K562 (cell line): ENCODE results near the gene ITPR1. TPM values are rescaled to one million over a fixed set of nuclear protein-coding genes. Genes with fewer than 3 reads are reported as not detected.

Source experiments
- ETV6 ChIP-seq, 3 experiments: fragments of 150-350 bp in 1 of 3; sonication (generic) in 1 of 3; formaldehyde crosslinking in 1 of 3; IDR thresholded peaks; 2 replicates each; pipeline versions ENCODE4 v1.6.1 to v1.8.0; 2014 to 2022; ENCODE audit warnings: borderline replicate concordance in 2 of 3, low read depth in 2 of 3, antibody characterized with exemption in 1 of 3, low read length in 1 of 3, mild to moderate bottlenecking in 1 of 3, missing genetic modification reagents in 1 of 3
- GATAD2A ChIP-seq: fragments of 450-650 bp; IDR thresholded peaks from 2 replicates; pipeline ENCODE4 v1.6.1; 2017
- KLF10 ChIP-seq: fragments of 250-450 bp; sonication (Bioruptor Pico); IDR thresholded peaks from 2 replicates; pipeline ENCODE4 v1.6.1; 2021; ENCODE audit warnings: matching md5 sums
- polyA plus RNA-seq, 8 experiments: library from polyadenylated mRNA; depleted of rRNA in 4 of 8; stranded (reverse) in 5 of 8; unstranded in 3 of 8; fragments of >200 nt; fragmentation: Nextera tagmentation in 2 of 8; fragmentation: Illumina TruSeq in 1 of 8; extraction: Ambion mirVana in 2 of 8; extraction: Trizol in 1 of 8; gene quantifications; 2 replicates each; pipeline versions ENCODE4 v1.2.1 to v1.2.3, GENCODE V29; 2011 to 2014; ENCODE audit warnings: inconsistent platforms in 1 of 8, missing spikeins in 1 of 8
- total RNA-seq, 7 experiments: library from RNA; depleted of rRNA in 6 of 7; stranded (reverse); fragments of >200 nt in 6 of 7; fragmentation: Illumina TruSeq in 2 of 7; extraction: Trizol in 2 of 7; gene quantifications; 2 replicates each; pipeline versions ENCODE4 v1.2.1 to v1.2.3, GENCODE V29; 2011 to 2021; ENCODE audit warnings: low replicate concordance in 1 of 7
- TF ChIP-seq, protein P1 (sequence below): fragments of 450-650 bp; conservative IDR thresholded peaks from 2 replicates; pipeline ENCODE4 v1.6.1; 2016; ENCODE audit warnings: missing genetic modification characterization, low read depth, mild to moderate bottlenecking, control low read depth, missing compliant biosample characterization
- TF ChIP-seq, protein P2 (sequence below): fragments of 450-650 bp; IDR thresholded peaks from 2 replicates; pipeline ENCODE4 v1.6.1; 2016; ENCODE audit warnings: mild to moderate bottlenecking, moderate library complexity
- TF ChIP-seq, protein P3 (sequence below): fragments of 450-650 bp; IDR thresholded peaks from 2 replicates; pipeline ENCODE4 v1.6.1; 2017; ENCODE audit warnings: antibody characterized with exemption, mild to moderate bottlenecking

Gene ITPR1
- total and polyA plus RNA-seq, 9 of the 15 experiments (the other 6 are each of a cell fraction or from before 2014, with no cell fraction given) = 22.4 to 40.0 (median 27.4) TPM

DNA sequence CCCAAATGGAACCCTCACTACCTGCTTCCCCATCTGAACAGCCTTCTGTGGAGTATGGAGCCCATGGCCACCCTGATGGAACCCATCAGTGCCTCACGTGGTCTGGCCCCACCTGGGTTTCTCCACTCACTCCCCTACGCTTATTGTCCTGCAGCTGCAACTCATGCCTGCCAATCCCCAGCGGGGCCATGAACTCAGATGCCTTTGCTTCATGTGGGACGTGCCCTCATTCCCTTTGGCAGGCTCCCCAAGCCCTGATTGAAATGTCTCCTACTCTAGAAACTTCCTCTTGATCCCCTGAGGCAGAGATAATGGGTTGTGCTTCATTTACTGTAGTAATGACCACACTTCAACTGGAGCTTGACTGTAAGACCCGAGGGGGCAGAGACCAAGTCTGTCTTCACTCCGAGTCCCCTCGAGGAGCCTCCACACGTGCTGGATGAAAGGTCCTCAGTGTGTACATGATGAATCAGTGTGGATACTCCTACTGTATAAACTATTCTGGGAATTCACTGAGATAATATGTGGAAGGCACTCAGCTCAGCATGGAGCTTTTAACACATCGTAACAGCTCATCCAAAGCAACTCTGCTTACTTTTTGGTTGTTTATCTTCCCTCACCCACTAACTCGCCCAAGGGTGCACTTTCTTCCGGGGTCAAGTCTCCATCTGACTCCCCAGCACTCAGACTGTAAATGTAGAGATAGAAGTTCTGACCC, 253.3 kb downstream of the ITPR1 start (continued):
- TF ChIP-seq KLF10 (CRISPR knock-in tag) (no peak), ETV6 (IDR thresholded peaks at IDR 0.05; ENCODE audit: borderline replicate concordance in 1 of 2, low read depth in 2 of 2, low read length in 1 of 2) (no peak), ETV6 (CRISPR knock-in tag; IDR thresholded peaks at IDR 0.05; ENCODE audit: borderline replicate concordance) (no peak), GATAD2A (no peak)
- TF ChIP-seq, protein P1, sequence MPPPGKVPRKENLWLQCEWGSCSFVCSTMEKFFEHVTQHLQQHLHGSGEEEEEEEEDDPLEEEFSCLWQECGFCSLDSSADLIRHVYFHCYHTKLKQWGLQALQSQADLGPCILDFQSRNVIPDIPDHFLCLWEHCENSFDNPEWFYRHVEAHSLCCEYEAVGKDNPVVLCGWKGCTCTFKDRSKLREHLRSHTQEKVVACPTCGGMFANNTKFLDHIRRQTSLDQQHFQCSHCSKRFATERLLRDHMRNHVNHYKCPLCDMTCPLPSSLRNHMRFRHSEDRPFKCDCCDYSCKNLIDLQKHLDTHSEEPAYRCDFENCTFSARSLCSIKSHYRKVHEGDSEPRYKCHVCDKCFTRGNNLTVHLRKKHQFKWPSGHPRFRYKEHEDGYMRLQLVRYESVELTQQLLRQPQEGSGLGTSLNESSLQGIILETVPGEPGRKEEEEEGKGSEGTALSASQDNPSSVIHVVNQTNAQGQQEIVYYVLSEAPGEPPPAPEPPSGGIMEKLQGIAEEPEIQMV (tag) = no peak
- TF ChIP-seq, protein P2, sequence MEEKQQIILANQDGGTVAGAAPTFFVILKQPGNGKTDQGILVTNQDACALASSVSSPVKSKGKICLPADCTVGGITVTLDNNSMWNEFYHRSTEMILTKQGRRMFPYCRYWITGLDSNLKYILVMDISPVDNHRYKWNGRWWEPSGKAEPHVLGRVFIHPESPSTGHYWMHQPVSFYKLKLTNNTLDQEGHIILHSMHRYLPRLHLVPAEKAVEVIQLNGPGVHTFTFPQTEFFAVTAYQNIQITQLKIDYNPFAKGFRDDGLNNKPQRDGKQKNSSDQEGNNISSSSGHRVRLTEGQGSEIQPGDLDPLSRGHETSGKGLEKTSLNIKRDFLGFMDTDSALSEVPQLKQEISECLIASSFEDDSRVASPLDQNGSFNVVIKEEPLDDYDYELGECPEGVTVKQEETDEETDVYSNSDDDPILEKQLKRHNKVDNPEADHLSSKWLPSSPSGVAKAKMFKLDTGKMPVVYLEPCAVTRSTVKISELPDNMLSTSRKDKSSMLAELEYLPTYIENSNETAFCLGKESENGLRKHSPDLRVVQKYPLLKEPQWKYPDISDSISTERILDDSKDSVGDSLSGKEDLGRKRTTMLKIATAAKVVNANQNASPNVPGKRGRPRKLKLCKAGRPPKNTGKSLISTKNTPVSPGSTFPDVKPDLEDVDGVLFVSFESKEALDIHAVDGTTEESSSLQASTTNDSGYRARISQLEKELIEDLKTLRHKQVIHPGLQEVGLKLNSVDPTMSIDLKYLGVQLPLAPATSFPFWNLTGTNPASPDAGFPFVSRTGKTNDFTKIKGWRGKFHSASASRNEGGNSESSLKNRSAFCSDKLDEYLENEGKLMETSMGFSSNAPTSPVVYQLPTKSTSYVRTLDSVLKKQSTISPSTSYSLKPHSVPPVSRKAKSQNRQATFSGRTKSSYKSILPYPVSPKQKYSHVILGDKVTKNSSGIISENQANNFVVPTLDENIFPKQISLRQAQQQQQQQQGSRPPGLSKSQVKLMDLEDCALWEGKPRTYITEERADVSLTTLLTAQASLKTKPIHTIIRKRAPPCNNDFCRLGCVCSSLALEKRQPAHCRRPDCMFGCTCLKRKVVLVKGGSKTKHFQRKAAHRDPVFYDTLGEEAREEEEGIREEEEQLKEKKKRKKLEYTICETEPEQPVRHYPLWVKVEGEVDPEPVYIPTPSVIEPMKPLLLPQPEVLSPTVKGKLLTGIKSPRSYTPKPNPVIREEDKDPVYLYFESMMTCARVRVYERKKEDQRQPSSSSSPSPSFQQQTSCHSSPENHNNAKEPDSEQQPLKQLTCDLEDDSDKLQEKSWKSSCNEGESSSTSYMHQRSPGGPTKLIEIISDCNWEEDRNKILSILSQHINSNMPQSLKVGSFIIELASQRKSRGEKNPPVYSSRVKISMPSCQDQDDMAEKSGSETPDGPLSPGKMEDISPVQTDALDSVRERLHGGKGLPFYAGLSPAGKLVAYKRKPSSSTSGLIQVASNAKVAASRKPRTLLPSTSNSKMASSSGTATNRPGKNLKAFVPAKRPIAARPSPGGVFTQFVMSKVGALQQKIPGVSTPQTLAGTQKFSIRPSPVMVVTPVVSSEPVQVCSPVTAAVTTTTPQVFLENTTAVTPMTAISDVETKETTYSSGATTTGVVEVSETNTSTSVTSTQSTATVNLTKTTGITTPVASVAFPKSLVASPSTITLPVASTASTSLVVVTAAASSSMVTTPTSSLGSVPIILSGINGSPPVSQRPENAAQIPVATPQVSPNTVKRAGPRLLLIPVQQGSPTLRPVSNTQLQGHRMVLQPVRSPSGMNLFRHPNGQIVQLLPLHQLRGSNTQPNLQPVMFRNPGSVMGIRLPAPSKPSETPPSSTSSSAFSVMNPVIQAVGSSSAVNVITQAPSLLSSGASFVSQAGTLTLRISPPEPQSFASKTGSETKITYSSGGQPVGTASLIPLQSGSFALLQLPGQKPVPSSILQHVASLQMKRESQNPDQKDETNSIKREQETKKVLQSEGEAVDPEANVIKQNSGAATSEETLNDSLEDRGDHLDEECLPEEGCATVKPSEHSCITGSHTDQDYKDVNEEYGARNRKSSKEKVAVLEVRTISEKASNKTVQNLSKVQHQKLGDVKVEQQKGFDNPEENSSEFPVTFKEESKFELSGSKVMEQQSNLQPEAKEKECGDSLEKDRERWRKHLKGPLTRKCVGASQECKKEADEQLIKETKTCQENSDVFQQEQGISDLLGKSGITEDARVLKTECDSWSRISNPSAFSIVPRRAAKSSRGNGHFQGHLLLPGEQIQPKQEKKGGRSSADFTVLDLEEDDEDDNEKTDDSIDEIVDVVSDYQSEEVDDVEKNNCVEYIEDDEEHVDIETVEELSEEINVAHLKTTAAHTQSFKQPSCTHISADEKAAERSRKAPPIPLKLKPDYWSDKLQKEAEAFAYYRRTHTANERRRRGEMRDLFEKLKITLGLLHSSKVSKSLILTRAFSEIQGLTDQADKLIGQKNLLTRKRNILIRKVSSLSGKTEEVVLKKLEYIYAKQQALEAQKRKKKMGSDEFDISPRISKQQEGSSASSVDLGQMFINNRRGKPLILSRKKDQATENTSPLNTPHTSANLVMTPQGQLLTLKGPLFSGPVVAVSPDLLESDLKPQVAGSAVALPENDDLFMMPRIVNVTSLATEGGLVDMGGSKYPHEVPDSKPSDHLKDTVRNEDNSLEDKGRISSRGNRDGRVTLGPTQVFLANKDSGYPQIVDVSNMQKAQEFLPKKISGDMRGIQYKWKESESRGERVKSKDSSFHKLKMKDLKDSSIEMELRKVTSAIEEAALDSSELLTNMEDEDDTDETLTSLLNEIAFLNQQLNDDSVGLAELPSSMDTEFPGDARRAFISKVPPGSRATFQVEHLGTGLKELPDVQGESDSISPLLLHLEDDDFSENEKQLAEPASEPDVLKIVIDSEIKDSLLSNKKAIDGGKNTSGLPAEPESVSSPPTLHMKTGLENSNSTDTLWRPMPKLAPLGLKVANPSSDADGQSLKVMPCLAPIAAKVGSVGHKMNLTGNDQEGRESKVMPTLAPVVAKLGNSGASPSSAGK = peak; percentile 50
- TF ChIP-seq, protein P3, sequence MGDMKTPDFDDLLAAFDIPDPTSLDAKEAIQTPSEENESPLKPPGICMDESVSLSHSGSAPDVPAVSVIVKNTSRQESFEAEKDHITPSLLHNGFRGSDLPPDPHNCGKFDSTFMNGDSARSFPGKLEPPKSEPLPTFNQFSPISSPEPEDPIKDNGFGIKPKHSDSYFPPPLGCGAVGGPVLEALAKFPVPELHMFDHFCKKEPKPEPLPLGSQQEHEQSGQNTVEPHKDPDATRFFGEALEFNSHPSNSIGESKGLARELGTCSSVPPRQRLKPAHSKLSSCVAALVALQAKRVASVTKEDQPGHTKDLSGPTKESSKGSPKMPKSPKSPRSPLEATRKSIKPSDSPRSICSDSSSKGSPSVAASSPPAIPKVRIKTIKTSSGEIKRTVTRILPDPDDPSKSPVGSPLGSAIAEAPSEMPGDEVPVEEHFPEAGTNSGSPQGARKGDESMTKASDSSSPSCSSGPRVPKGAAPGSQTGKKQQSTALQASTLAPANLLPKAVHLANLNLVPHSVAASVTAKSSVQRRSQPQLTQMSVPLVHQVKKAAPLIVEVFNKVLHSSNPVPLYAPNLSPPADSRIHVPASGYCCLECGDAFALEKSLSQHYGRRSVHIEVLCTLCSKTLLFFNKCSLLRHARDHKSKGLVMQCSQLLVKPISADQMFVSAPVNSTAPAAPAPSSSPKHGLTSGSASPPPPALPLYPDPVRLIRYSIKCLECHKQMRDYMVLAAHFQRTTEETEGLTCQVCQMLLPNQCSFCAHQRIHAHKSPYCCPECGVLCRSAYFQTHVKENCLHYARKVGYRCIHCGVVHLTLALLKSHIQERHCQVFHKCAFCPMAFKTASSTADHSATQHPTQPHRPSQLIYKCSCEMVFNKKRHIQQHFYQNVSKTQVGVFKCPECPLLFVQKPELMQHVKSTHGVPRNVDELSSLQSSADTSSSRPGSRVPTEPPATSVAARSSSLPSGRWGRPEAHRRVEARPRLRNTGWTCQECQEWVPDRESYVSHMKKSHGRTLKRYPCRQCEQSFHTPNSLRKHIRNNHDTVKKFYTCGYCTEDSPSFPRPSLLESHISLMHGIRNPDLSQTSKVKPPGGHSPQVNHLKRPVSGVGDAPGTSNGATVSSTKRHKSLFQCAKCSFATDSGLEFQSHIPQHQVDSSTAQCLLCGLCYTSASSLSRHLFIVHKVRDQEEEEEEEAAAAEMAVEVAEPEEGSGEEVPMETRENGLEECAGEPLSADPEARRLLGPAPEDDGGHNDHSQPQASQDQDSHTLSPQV = 0 out of 2 replicates have a peak, but pooled peaks have one; percentile 43
